A549 treated with CORT108297 at 1 μM for 4 hours (cell line): ENCODE results near the gene ZNF823. TPM values are rescaled to one million over a fixed set of nuclear protein-coding genes. Genes with fewer than 3 reads are reported as not detected.

Source experiments
- total RNA-seq: library from RNA; stranded (reverse); fragments of 200-300 nt; extraction: Qiagen RNA extraction; gene quantifications from 5 replicates; pipeline ENCODE4 v1.2.3, GENCODE V29; 2022

Gene ZNF823
- total RNA-seq: 1.9 to 3.1 TPM (median 2.7 TPM) in 5 replicates

GRCh38 chr19:11738746-11739620 lies at the start of gene ZNF823:
TSS of gene ZNF823 (minus strand) at chr19:11738946. CDS start at chr19:11738819, 127 bp downstream.

GRCh38 chr19:11766597-11767591 lies 28.1 kb upstream of the ZNF823 start, which contains the start of gene ZNF441:
TSS of gene ZNF441 (plus strand) at chr19:11767000. CDS start at chr19:11767194, 194 bp downstream.

Other genes with a start within 250 kb of the ZNF823 start
- gene ZNF653, start 233.1 kb downstream of the ZNF823 start, total RNA-seq: 3.7 to 5.6 TPM (median 5.0 TPM) in 5 replicates
- gene ECSIT, start 209.8 kb downstream of the ZNF823 start, total RNA-seq: 26.6 to 34.8 TPM (median 33.6 TPM) in 5 replicates
- gene CNN1, start 200.1 kb downstream of the ZNF823 start, total RNA-seq: 0.30 to 0.52 TPM (median 0.46 TPM) in 5 replicates
- gene ELOF1, start 179.7 kb downstream of the ZNF823 start, total RNA-seq: 99.4 to 117 TPM (median 107 TPM) in 5 replicates
- 0.12 to 0.51 TPM (median 0.25 TPM) in 4 of 5 replicates, not detected in the other for gene ACP5, start 161.3 kb downstream of the ZNF823 start, total RNA-seq
- gene ZNF627, start 141.5 kb downstream of the ZNF823 start, total RNA-seq: 2.7 to 5.4 TPM (median 3.6 TPM) in 5 replicates
- gene ZNF441, start 28.1 kb upstream of the ZNF823 start, total RNA-seq: 0.02 TPM in 2 of 5 replicates, not detected in the others
- gene ZNF491, start 59.6 kb upstream of the ZNF823 start, total RNA-seq: not detected in 5 replicates
- 0.02 to 0.04 TPM (median 0.03 TPM) in 3 of 5 replicates, not detected in the others for gene ZNF440, start 75.3 kb upstream of the ZNF823 start, total RNA-seq
- not detected in 5 replicates for gene ZNF439, start 109.8 kb upstream of the ZNF823 start, total RNA-seq
- not detected in 5 replicates for gene ZNF69, start 148.8 kb upstream of the ZNF823 start, total RNA-seq
- gene ZNF700, start 186.2 kb upstream of the ZNF823 start, total RNA-seq: 0.26 to 0.55 TPM (median 0.29 TPM) in 5 replicates
- gene ZNF763, start 226.1 kb upstream of the ZNF823 start, total RNA-seq: not detected in 5 replicates